H1 (cell line): ENCODE results near the gene ARID2. TPM values are rescaled to one million over a fixed set of nuclear protein-coding genes. Genes with fewer than 3 reads are reported as not detected.

Source experiments
- CTCF ChIA-PET: fragments of 300-600 bp; sonication (Branson Sonifier 250); formaldehyde crosslinking; loops from one replicate; lab custom pipeline; 2021; ENCODE audit not compliant: partially characterized antibody; lab: Charles Lee
- POLR2A ChIA-PET: fragments of 300-600 bp; sonication (Branson Sonifier 250); formaldehyde crosslinking; loops from one replicate; lab custom pipeline; 2021; ENCODE audit warnings: inconsistent platforms; ENCODE audit not compliant: partially characterized antibody; lab: Charles Lee
- DNase-seq, 2 experiments: peaks; one replicate each; pipeline versions ENCODE4 v3.0.0 to v3.0.0-alpha.2; 2010 to 2022; ENCODE audit warnings: low spot score in 2 of 2, low read depth in 1 of 2, mixed read lengths in 1 of 2
- FAIRE-seq: peaks from 2 replicates; lab custom pipeline; 2011; peaks lifted over from hg19 to GRCh38; lab: Jason Lieb, UNC
- H2AFZ ChIP-seq: 2 replicates; pipeline ENCODE4 v1.8.1; 2012; ENCODE audit warnings: low read length, inconsistent platforms
- H2AK5ac ChIP-seq: 2 replicates; pipeline ENCODE4 v1.6.1; 2013; ENCODE audit warnings: low read depth, low read length
- H2BK120ac ChIP-seq: replicated peaks from 2 replicates; pipeline ENCODE3; 2013; ENCODE audit warnings: low read depth, low read length, inconsistent platforms
- H2BK12ac ChIP-seq: 2 replicates; pipeline ENCODE4 v1.6.1; 2013; ENCODE audit warnings: low read depth, low read length
- H2BK15ac ChIP-seq: 2 replicates; pipeline ENCODE4 v1.6.1; 2013; ENCODE audit warnings: low read length
- H2BK20ac ChIP-seq: 2 replicates; pipeline ENCODE4 v1.6.1; 2013; ENCODE audit warnings: low read length
- H2BK5ac ChIP-seq: 2 replicates; pipeline ENCODE4 v1.6.1; 2013; ENCODE audit warnings: low read depth, low read length
- H3K14ac ChIP-seq: 2 replicates; pipeline ENCODE4 v1.6.1; 2013; ENCODE audit warnings: inconsistent platforms; ENCODE audit not compliant: insufficient read length
- H3K18ac ChIP-seq: 2 replicates; pipeline ENCODE4 v1.6.1; 2013; ENCODE audit warnings: low read length; ENCODE audit errors: extremely low read depth
- H3K23ac ChIP-seq: 2 replicates; pipeline ENCODE4 v1.6.1; 2013; ENCODE audit warnings: inconsistent platforms; ENCODE audit not compliant: insufficient read length
- H3K23me2 ChIP-seq: 2 replicates; pipeline ENCODE4 v1.6.1; 2013; ENCODE audit warnings: low read depth, low read length
- H3K27ac ChIP-seq: 2 replicates; pipeline ENCODE4 v1.6.1; 2011; ENCODE audit warnings: low read depth, low read length, inconsistent platforms
- H3K27me3 ChIP-seq, 4 experiments: replicated peaks in 1 of 4; 1 replicate in 1 of 4; 2 replicates in 3 of 4; pipeline versions ENCODE4 v1.6.1 to v1.8.1; 2011 to 2013; ENCODE audit warnings: low read length in 3 of 4, mild to moderate bottlenecking in 3 of 4, inconsistent platforms in 2 of 4, mixed read lengths in 2 of 4, moderate library complexity in 1 of 4; ENCODE audit not compliant: control insufficient read depth in 3 of 4, insufficient read depth in 3 of 4; ENCODE audit errors: extremely low read depth in 1 of 4
- H3K36me3 ChIP-seq, 4 experiments: 2 replicates each; pipeline versions ENCODE4 v1.6.1 to v1.8.1; 2011 to 2013; ENCODE audit warnings: mild to moderate bottlenecking in 4 of 4, low read length in 3 of 4, moderate library complexity in 2 of 4, control low read depth in 1 of 4, inconsistent platforms in 1 of 4; ENCODE audit not compliant: insufficient read depth in 4 of 4, control insufficient read depth in 2 of 4
- H3K4ac ChIP-seq: replicated peaks from 2 replicates; pipeline ENCODE3; 2013; ENCODE audit warnings: low read length, low read depth, mixed read lengths, inconsistent platforms; ENCODE audit not compliant: insufficient read length
- H3K4me1 ChIP-seq, 4 experiments: replicated peaks in 1 of 4; 1 replicate in 1 of 4; 2 replicates in 3 of 4; pipeline versions ENCODE4 v1.6.1 to v1.8.1; 2011 to 2013; ENCODE audit warnings: low read length in 3 of 4, inconsistent platforms in 2 of 4, mixed read lengths in 1 of 4; ENCODE audit not compliant: insufficient read depth in 4 of 4, control insufficient read depth in 3 of 4
- H3K4me2 ChIP-seq, 2 experiments: 2 replicates each; pipeline versions ENCODE4 v1.6.1 to v1.8.1; 2011 to 2013; ENCODE audit warnings: low read depth in 2 of 2, low read length in 2 of 2, control low read depth in 1 of 2, inconsistent platforms in 1 of 2, mild to moderate bottlenecking in 1 of 2; ENCODE audit not compliant: insufficient read depth in 1 of 2
- H3K4me3 ChIP-seq, 4 experiments: fragments of 200-600, 300-600 bp in 1 of 4; sonication (generic), shearing (Covaris generic), sonication (Bioruptor Twin) in 1 of 4; 2 replicates each; pipeline versions ENCODE4 v1.5.1 to v1.8.1; 2011 to 2016; ENCODE audit warnings: low read length in 4 of 4, low read depth in 3 of 4, control low read depth in 2 of 4, inconsistent platforms in 2 of 4, mild to moderate bottlenecking in 2 of 4, mixed read lengths in 1 of 4, moderate library complexity in 1 of 4; ENCODE audit not compliant: insufficient read depth in 2 of 4; ENCODE audit errors: extremely low read depth in 1 of 4
- H3K56ac ChIP-seq: replicated peaks from 2 replicates; pipeline ENCODE3; 2013; ENCODE audit warnings: low read depth, mild to moderate bottlenecking, mixed read lengths, low read length, inconsistent platforms; ENCODE audit not compliant: insufficient read length
- H3K79me1 ChIP-seq: 2 replicates; pipeline ENCODE4 v1.6.1; 2013; ENCODE audit warnings: low read depth, low read length, control low read depth
- H3K79me2 ChIP-seq, 2 experiments: 2 replicates each; pipeline versions ENCODE4 v1.6.1 to v1.8.1; 2012 to 2013; ENCODE audit warnings: low read length in 2 of 2, mild to moderate bottlenecking in 2 of 2, inconsistent platforms in 1 of 2; ENCODE audit not compliant: insufficient read depth in 2 of 2, control insufficient read depth in 1 of 2
- H3K9ac ChIP-seq, 4 experiments: replicated peaks in 1 of 4; 1 replicate in 1 of 4; 2 replicates in 3 of 4; pipeline versions ENCODE4 v1.6.1 to v1.8.1; 2011 to 2013; ENCODE audit warnings: low read depth in 3 of 4, low read length in 3 of 4, control low read depth in 2 of 4, mild to moderate bottlenecking in 2 of 4, moderate library complexity in 2 of 4, inconsistent platforms in 1 of 4; ENCODE audit errors: extremely low read depth in 1 of 4
- H3K9me3 ChIP-seq, 2 experiments: 2 replicates each; pipeline versions ENCODE4 v1.6.1 to v1.8.1; 2012 to 2013; ENCODE audit warnings: mild to moderate bottlenecking in 2 of 2, moderate library complexity in 2 of 2, control low read depth in 1 of 2, inconsistent platforms in 1 of 2, low read depth in 1 of 2, low read length in 1 of 2, mixed read lengths in 1 of 2; ENCODE audit not compliant: insufficient read depth in 2 of 2
- H4K20me1 ChIP-seq, 2 experiments: replicated peaks in 1 of 2; 2 replicates each; pipeline versions ENCODE3 to v1.8.1; 2011 to 2013; ENCODE audit warnings: inconsistent platforms in 2 of 2, low read length in 2 of 2, mild to moderate bottlenecking in 1 of 2; ENCODE audit not compliant: insufficient read depth in 2 of 2, control insufficient read depth in 1 of 2
- H4K5ac ChIP-seq: 2 replicates; pipeline ENCODE4 v1.6.1; 2013; ENCODE audit warnings: low read length, low read depth, mixed read lengths, inconsistent platforms; ENCODE audit not compliant: insufficient read length
- H4K8ac ChIP-seq: 2 replicates; pipeline ENCODE4 v1.8.0; 2013; ENCODE audit warnings: mild to moderate bottlenecking, moderate library complexity, low read length, inconsistent platforms; ENCODE audit not compliant: insufficient read depth; ENCODE audit errors: extremely low read depth
- H4K91ac ChIP-seq: replicated peaks from 2 replicates; pipeline ENCODE3; 2013; ENCODE audit warnings: low read length, mixed read lengths, inconsistent platforms; ENCODE audit not compliant: insufficient read length
- ASH2L ChIP-seq: fragments of 200-600, 300-600 bp; sonication (generic); IDR thresholded peaks from one replicate; pipeline ENCODE4 v1.7.1; 2017; ENCODE audit warnings: low read length
- BACH1 ChIP-seq: IDR thresholded peaks from 2 replicates; pipeline ENCODE4 v1.6.1; 2012; ENCODE audit warnings: low read length, improper control_type of control experiment
- CHD2 ChIP-seq: IDR thresholded peaks from 2 replicates; pipeline ENCODE4 v1.6.1; 2012; ENCODE audit warnings: low read length, improper control_type of control experiment
- EGR1 ChIP-seq: IDR thresholded peaks from 2 replicates; pipeline ENCODE4 v1.6.1; 2011; ENCODE audit warnings: low read depth, low read length, borderline replicate concordance
- KDM4A ChIP-seq: IDR thresholded peaks from one replicate; pipeline ENCODE4 v1.7.1; 2012; ENCODE audit warnings: low read depth, mild to moderate bottlenecking, moderate library complexity, low read length, inconsistent platforms; ENCODE audit not compliant: severe bottlenecking
- KDM5A ChIP-seq: fragments of 200-600 bp; IDR thresholded peaks from 2 replicates; pipeline ENCODE4 v1.7.1; 2012; ENCODE audit warnings: mild to moderate bottlenecking, low read length, inconsistent platforms, mixed read lengths
- MAX ChIP-seq: IDR thresholded peaks from 2 replicates; pipeline ENCODE4 v1.6.1; 2012; ENCODE audit warnings: inconsistent platforms
- POLR2A ChIP-seq, 2 experiments: IDR thresholded peaks; 1 replicate in 1 of 2; 2 replicates in 1 of 2; pipeline ENCODE4 v1.6.1; 2011; ENCODE audit warnings: low read depth in 2 of 2, low read length in 2 of 2, mild to moderate bottlenecking in 2 of 2; ENCODE audit errors: control extremely low read depth in 1 of 2
- POU5F1 ChIP-seq: IDR thresholded peaks from 2 replicates; pipeline ENCODE4 v1.6.1; 2011; ENCODE audit warnings: low read depth, mild to moderate bottlenecking, low read length, moderate library complexity
- SP2 ChIP-seq: IDR thresholded peaks from 2 replicates; pipeline ENCODE4 v1.6.1; 2012; ENCODE audit warnings: mild to moderate bottlenecking, low read length, inconsistent platforms
- SP4 ChIP-seq: IDR thresholded peaks from 2 replicates; pipeline ENCODE4 v1.6.1; 2012; ENCODE audit warnings: low read length, inconsistent platforms
- TAF7 ChIP-seq: optimal IDR thresholded peaks from 2 replicates; pipeline ENCODE3; 2011; ENCODE audit warnings: low read depth, mild to moderate bottlenecking, inconsistent platforms, low read length, moderate library complexity, borderline replicate concordance
- TBP ChIP-seq: IDR thresholded peaks from 2 replicates; pipeline ENCODE4 v1.6.1; 2011; ENCODE audit warnings: low read depth, low read length, improper control_type of control experiment
- YY1 ChIP-seq: IDR thresholded peaks from 2 replicates; pipeline ENCODE4 v1.6.1; 2011; ENCODE audit warnings: low read depth, mild to moderate bottlenecking, low read length
- ZNF274 ChIP-seq: IDR thresholded peaks from 2 replicates; pipeline ENCODE4 v1.7.0; 2012; ENCODE audit warnings: low read length, borderline replicate concordance; ENCODE audit errors: extremely low read depth
- polyA plus RNA-seq, 7 experiments: library from polyadenylated mRNA; depleted of rRNA in 3 of 7; stranded (reverse) in 5 of 7; unstranded in 2 of 7; fragments of >200 nt in 5 of 7; fragments of 200-250 nt in 2 of 7; gene quantifications; 1 replicate in 5 of 7; 2 replicates in 1 of 7; 4 replicates in 1 of 7; pipeline versions ENCODE4 v1.2.1 to v1.2.3, GENCODE V29; 2011 to 2013; ENCODE audit warnings: missing spikeins in 2 of 7, mixed read lengths in 2 of 7
- total RNA-seq: library from RNA; stranded (reverse); fragmentation: NEBNext Ultra II Directional; extraction: Animal tissue kit (Norgen Biotek cat#: 25700); gene quantifications from 2 replicates; pipeline ENCODE4 v1.2.1, GENCODE V29; 2021
- TF ChIP-seq, protein P1 (sequence below): IDR thresholded peaks from 2 replicates; pipeline ENCODE4 v1.6.1; 2012; ENCODE audit warnings: low read length, inconsistent platforms

The ARID2 gene
- total and polyA plus RNA-seq, 2 of the 8 experiments (the other 6 are each of a cell fraction or from before 2014, with no cell fraction given), result 32.0 to 45.2 TPM

GRCh38 chr12:45779936-45780335 lies 50.4 kb downstream of the ARID2 start:
- H2BK120ac ChIP-seq, result no peak overlapping the region
- TF ChIP-seq SP4 (no peak), SP2 (no peak), EGR1 (no peak), KDM4A (no peak), KDM5A (no peak), MAX (no peak), POLR2A (IDR thresholded peaks at IDR 0.05; ENCODE audit: control extremely low read depth in 1 of 2, low read depth in 2 of 2, low read length in 2 of 2) (no peak), ASH2L (no peak), TBP (no peak), TAF7 (no peak), ZNF274 (no peak), YY1 (no peak), BACH1 (no peak), POU5F1 (no peak), CHD2 (no peak)
- TF ChIP-seq, protein P1, sequence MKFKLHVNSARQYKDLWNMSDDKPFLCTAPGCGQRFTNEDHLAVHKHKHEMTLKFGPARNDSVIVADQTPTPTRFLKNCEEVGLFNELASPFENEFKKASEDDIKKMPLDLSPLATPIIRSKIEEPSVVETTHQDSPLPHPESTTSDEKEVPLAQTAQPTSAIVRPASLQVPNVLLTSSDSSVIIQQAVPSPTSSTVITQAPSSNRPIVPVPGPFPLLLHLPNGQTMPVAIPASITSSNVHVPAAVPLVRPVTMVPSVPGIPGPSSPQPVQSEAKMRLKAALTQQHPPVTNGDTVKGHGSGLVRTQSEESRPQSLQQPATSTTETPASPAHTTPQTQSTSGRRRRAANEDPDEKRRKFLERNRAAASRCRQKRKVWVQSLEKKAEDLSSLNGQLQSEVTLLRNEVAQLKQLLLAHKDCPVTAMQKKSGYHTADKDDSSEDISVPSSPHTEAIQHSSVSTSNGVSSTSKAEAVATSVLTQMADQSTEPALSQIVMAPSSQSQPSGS, result no peak

More at GRCh38 chr12:45779936-45780335, 50.4 kb downstream of the ARID2 start:
- no peak overlapping the region for H3K56ac ChIP-seq
- H3K79me2 ChIP-seq, result peaks cover 0 to 82% of the 10 kb centered on the region in 2 experiments; a peak in 2 of 4 replicates
- no peak overlapping the region for H2BK5ac ChIP-seq
- H3K27ac ChIP-seq, result no peak overlapping the region
- H3K14ac ChIP-seq, result no peak overlapping the region
- peaks cover 0 to 4% (median 2%) of the 10 kb centered on the region in 4 experiments; a peak in 3 of 7 replicates for H3K4me1 ChIP-seq
- no peak overlapping the region for H2BK15ac ChIP-seq
- no peak overlapping the region for H2AK5ac ChIP-seq
- H2BK20ac ChIP-seq, result no peak overlapping the region
- H3K23me2 ChIP-seq, result no peaks in the 10 kb centered on the region
- H3K27me3 ChIP-seq, result no peaks in the 10 kb centered on the region
- no peak overlapping the region for H2AFZ ChIP-seq
- no peak for DNase-seq
- ChIA-PET POLR2A (no interaction called here), CTCF (no interaction called here)
- no peak overlapping the region for H3K18ac ChIP-seq
- H3K4ac ChIP-seq, result no peak overlapping the region
- H3K79me1 ChIP-seq, result peaks cover 2% of the 10 kb centered on the region
- H3K4me2 ChIP-seq, result no peak overlapping the region
- no peak overlapping the region for H4K5ac ChIP-seq
- H2BK12ac ChIP-seq, result no peak overlapping the region
- no peaks in the 10 kb centered on the region for H3K36me3 ChIP-seq
- H3K9ac ChIP-seq, result no peak overlapping the region
- H4K20me1 ChIP-seq, result peaks cover 4 to 8% of the 10 kb centered on the region in 2 experiments
- no peak overlapping the region for H3K23ac ChIP-seq
- H4K8ac ChIP-seq, result no peak overlapping the region
- no peak for FAIRE-seq
- no peak overlapping the region for H4K91ac ChIP-seq
- no peak overlapping the region for H3K4me3 ChIP-seq
- H3K9me3 ChIP-seq, result no peaks in the 10 kb centered on the region
